Spleen (tissue), 11 donors: ENCODE data around the gene DKK2. TPM values are rescaled to one million over a fixed set of nuclear protein-coding genes. Genes with fewer than 3 reads are reported as not detected.

ENCODE experiments used
- DNase-seq: peaks from one replicate; pipeline ENCODE4 v3.0.0-alpha.2; 2020
- H3K27ac ChIP-seq, 8 donors: fragments of 200-600 bp; sonication (generic) in 7 of 8; 1 replicate in 4 of 8; 2 replicates in 4 of 8; pipeline versions ENCODE4 v1.5.0 to v1.8.0; 2016 to 2021; ENCODE audit warnings: inconsistent platforms in 4 of 8, mild to moderate bottlenecking in 4 of 8, moderate library complexity in 1 of 8
- H3K27me3 ChIP-seq, 7 donors: fragments of 200-600 bp; sonication (generic) in 6 of 7; replicated peaks in 1 of 7; 1 replicate in 4 of 7; 2 replicates in 3 of 7; pipeline versions ENCODE4 v1.5.0 to v1.8.0; 2016 to 2021; ENCODE audit warnings: inconsistent platforms in 3 of 7, mild to moderate bottlenecking in 1 of 7
- H3K36me3 ChIP-seq, 6 donors: fragments of 200-600 bp; sonication (generic) in 5 of 6; 1 replicate in 4 of 6; 2 replicates in 2 of 6; pipeline versions ENCODE4 v1.5.0 to v1.8.0; 2016 to 2021; ENCODE audit warnings: inconsistent platforms in 2 of 6
- H3K4me1 ChIP-seq, 6 donors: fragments of 200-600 bp; sonication (generic) in 5 of 6; 1 replicate in 3 of 6; 2 replicates in 3 of 6; pipeline versions ENCODE4 v1.5.0 to v1.8.0; 2016 to 2021; ENCODE audit warnings: inconsistent platforms in 3 of 6
- H3K4me3 ChIP-seq, 8 donors: fragments of 200-600 bp; sonication (generic) in 7 of 8; 1 replicate in 4 of 8; 2 replicates in 4 of 8; pipeline versions ENCODE4 v1.5.0 to v1.8.0; 2016 to 2021; ENCODE audit warnings: inconsistent platforms in 4 of 8, mild to moderate bottlenecking in 4 of 8, moderate library complexity in 2 of 8
- H3K9me3 ChIP-seq, 8 donors: fragments of 200-600 bp; sonication (generic) in 7 of 8; 1 replicate in 4 of 8; 2 replicates in 4 of 8; pipeline versions ENCODE4 v1.5.0 to v1.8.0; 2016 to 2021; ENCODE audit warnings: inconsistent platforms in 4 of 8
- CTCF ChIP-seq, 11 experiments: fragments of 200-600 bp in 7 of 11; fragments of 450-650 bp in 4 of 11; sonication (generic) in 4 of 11; IDR thresholded peaks in 8 of 11; conservative IDR thresholded peaks in 3 of 11; 1 replicate in 7 of 11; 2 replicates in 4 of 11; pipeline versions ENCODE4 v1.4.0 to v1.8.0; 2016 to 2021; ENCODE audit warnings: antibody characterized with exemption in 11 of 11, inconsistent platforms in 4 of 11, mild to moderate bottlenecking in 1 of 11
- POLR2A ChIP-seq, 3 donors: fragments of 450-650 bp; IDR thresholded peaks; one replicate each; pipeline ENCODE4 v1.5.1; 2017; ENCODE audit warnings: antibody characterized with exemption in 3 of 3, mild to moderate bottlenecking in 1 of 3
- POLR2AphosphoS5 ChIP-seq, 3 donors: sonication (generic); formaldehyde crosslinking; IDR thresholded peaks; one replicate each; pipeline ENCODE4 v1.5.1; 2017; ENCODE audit warnings: antibody characterized with exemption in 3 of 3
- WGBS, 5 donors: extraction: QIAGEN DNeasy Blood & Tissue Kit in 3 of 5; methylation state at CpG; one replicate each; pipeline versions ENCODE4 v1.1.5 to v1.1.7; 2013 to 2018; 5-methylcytosine and 5-hydroxymethylcytosine counted together
- intact Hi-C: fragments of 100-400 bp; cut with DNase I; formaldehyde crosslinking; loops from one replicate; pipeline ENCODE4 v1.15.0; 2023; ENCODE audit warnings: low total_unique reads
- polyA plus RNA-seq, 3 donors: library from polyadenylated mRNA; stranded (reverse); fragments of 200-250 nt; gene quantifications; one replicate each; pipeline ENCODE4 v1.2.1, GENCODE V29; 2013
- total RNA-seq, 7 donors: library from RNA; depleted of rRNA in 3 of 7; stranded (reverse); fragments of >200 nt in 3 of 7; fragmentation: NEBNext Ultra II Directional in 4 of 7; extraction: Animal tissue kit (Norgen Biotek cat#: 25700) in 4 of 7; gene quantifications; one replicate each; pipeline versions ENCODE4 v1.1.0 to v1.2.1, GENCODE V29; 2016 to 2021
- donor health status: healthy with polysubstance abuse.
- donor health status: DM: no; HTN: no; CAD: no; lungs with moderate emphysema.
- donor health status: DM: no; HTN: no; CAD: no.
- donor health status: Bipolar disorder and iron deficiency.
- donor health status: healthy.
- donor health status: DM: no; HTN: no; CAD: no.
- donor health status: DM: yes; HTN: yes; CAD: no.

The DKK2 gene
- total and polyA plus RNA-seq, 10 donors = 0.20 to 2.0 (median 0.51) TPM

- no peak overlapping the region for H3K27ac ChIP-seq
- DNase-seq = no peak
- intact Hi-C loops = no loop called here
- no peak overlapping the region for H3K4me3 ChIP-seq
- 53 to 70% (median 68%) methylated on average over 7 of the region's 7 CpGs for WGBS, 5 donors
- no peaks in the 10 kb centered on the region for H3K4me1 ChIP-seq
- no peak for TF ChIP-seq CTCF (IDR thresholded peaks at IDR 0.05 in 8 of 11, conservative IDR thresholded peaks at IDR 0.05 in 3 of 11)
- no peak for TF ChIP-seq POLR2A (IDR thresholded peaks at IDR 0.05)
- TF ChIP-seq POLR2AphosphoS5 (IDR thresholded peaks at IDR 0.05) = no peak
- no peaks in the 10 kb centered on the region for H3K36me3 ChIP-seq
- no peaks in the 10 kb centered on the region for H3K9me3 ChIP-seq
- H3K27me3 ChIP-seq = no peaks in the 10 kb centered on the region
These were observed 18.4 kb downstream of the DKK2 start for GRCh38 chr4:107017443-107018343.

DNA sequence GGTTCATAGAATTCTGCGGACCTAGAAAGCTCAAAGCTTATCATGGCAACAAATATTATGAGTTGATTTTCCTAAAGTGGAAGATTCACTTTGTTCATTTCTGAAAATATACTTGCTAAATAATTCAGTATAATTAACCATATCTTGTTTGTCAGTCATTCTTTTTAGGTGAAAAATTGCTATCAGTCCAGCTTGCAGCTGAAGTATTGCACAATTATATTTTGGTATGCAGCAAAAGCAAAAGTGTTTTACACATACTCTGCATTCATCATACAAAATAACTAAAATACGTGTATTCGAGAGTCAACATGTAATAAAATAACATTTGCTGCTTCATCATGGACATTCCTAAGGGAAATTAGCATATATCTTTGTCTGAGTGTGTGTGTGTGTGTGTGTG is 24.8 kb downstream of the DKK2 start:
- Histone ChIP-seq H3K4me3 (no peak overlapping the region), H3K36me3 (no peaks in the 10 kb centered on the region), H3K27me3 (no peaks in the 10 kb centered on the region), H3K9me3 (no peaks in the 10 kb centered on the region), H3K27ac (no peak overlapping the region), H3K4me1 (no peaks in the 10 kb centered on the region)
- intact Hi-C loops = no loop called here
- TF ChIP-seq POLR2AphosphoS5 (IDR thresholded peaks at IDR 0.05) (no peak), CTCF (IDR thresholded peaks at IDR 0.05 in 8 of 11, conservative IDR thresholded peaks at IDR 0.05 in 3 of 11) (no peak), POLR2A (IDR thresholded peaks at IDR 0.05) (no peak)
- no peak for DNase-seq
- WGBS, 5 donors = 75 to 87% (median 85%) methylated on average over 3 of the region's 3 CpGs

GRCh38 chr4:107009196-107009968 is 26.7 kb downstream of the DKK2 start:
- WGBS, 5 donors = 66 to 84% (median 72%) methylated on average over 3 of the region's 3 CpGs
- intact Hi-C loops = no loop called here

GRCh38 chr4:107008115-107008514 is 28.0 kb downstream of the DKK2 start:
- TF ChIP-seq POLR2AphosphoS5 (IDR thresholded peaks at IDR 0.05) (no peak), CTCF (IDR thresholded peaks at IDR 0.05 in 8 of 11, conservative IDR thresholded peaks at IDR 0.05 in 3 of 11) (no peak), POLR2A (IDR thresholded peaks at IDR 0.05) (no peak)
- no peaks in the 10 kb centered on the region for H3K4me1 ChIP-seq
- no peaks in the 10 kb centered on the region for H3K9me3 ChIP-seq
- whole genome bisulfite sequencing, 5 donors = 78 to 89% (median 85%) methylated on average over 2 of the region's 2 CpGs
- DNase-seq = no peak
- H3K27ac ChIP-seq = no peak overlapping the region
- H3K36me3 ChIP-seq = no peaks in the 10 kb centered on the region
- intact Hi-C loops = no loop called here
- no peaks in the 10 kb centered on the region for H3K27me3 ChIP-seq
- H3K4me3 ChIP-seq = no peak overlapping the region

More at GRCh38 chr4:107009196-107009968, 26.7 kb downstream of the DKK2 start:
- Histone ChIP-seq H3K4me3 (no peak overlapping the region), H3K27ac (no peak overlapping the region), H3K9me3 (no peaks in the 10 kb centered on the region), H3K27me3 (no peaks in the 10 kb centered on the region), H3K4me1 (no peaks in the 10 kb centered on the region), H3K36me3 (no peaks in the 10 kb centered on the region)
- TF ChIP-seq POLR2A (IDR thresholded peaks at IDR 0.05) = no peak
- DNase-seq = no peak
